ENCODE results near the gene ALG12.

The ALG12 gene

DNA sequence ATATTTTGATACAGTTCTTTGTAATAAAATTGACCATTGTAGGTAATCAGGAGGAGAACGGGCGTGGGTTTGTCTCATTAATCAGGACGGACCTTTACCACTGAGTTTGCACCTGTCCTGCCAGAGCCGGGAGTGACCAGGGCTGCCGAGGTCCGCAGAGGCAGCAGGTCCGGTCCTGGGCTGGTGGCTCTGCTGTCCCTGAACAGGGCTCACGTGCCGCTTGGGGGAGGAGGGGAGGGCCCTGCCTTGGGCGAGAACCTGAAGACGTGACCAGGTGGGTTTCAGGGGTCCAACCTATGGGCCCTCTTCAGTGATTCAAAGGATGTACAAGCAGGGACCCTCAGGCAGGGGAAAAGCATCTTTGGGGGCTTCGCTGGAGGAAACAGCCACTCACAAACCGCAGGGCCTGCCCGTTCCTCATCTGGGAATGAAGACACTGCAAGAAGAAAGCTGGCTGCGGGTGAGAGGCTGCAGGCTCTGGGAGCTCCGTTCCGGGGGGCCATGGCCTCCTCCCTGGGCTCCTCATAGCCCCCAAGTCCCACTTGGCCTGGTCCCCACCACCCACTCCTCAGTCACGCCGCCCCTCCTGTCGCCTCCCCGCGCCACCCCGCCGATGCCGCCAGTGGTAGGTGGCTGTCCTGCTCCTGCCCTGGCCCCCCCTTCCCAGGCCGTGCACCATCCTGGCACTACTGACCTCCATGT, 9.4 kb upstream of the ALG12 start:
- Histone ChIP-seq H3K27ac (replicated peaks; ENCODE audit: low read length) (no peak overlapping the region), H3K4me1 (ENCODE audit: control insufficient read depth in 2 of 2, insufficient read depth in 1 of 2, low read depth in 1 of 2, low read length in 2 of 2) (peaks cover 3 to 5% of the 10 kb centered on the region in 2 donors), H3K14ac (ENCODE audit: low read length) (no peak overlapping the region), H3K79me1 (ENCODE audit: low read depth, low read length) (peaks cover 3% of the 10 kb centered on the region), H2BK5ac (ENCODE audit: low read length) (peak overlapping the region; percentile 66), H2AK5ac (ENCODE audit: low read depth, low read length) (peak overlapping the region; percentile 75), H3K36me3 (replicated peaks in 1 of 2; ENCODE audit: control insufficient read depth in 2 of 2, insufficient read depth in 2 of 2, low read length in 2 of 2) (peaks cover 5 to 6% of the 10 kb centered on the region in 2 donors), H3K23ac (ENCODE audit: low read depth, low read length, poor library complexity) (peak overlapping the region; percentile 80), H2BK120ac (ENCODE audit: low read depth, low read length) (no peak overlapping the region), H2BK12ac (ENCODE audit: low read length) (peak overlapping the region; percentile 58), H2BK15ac (ENCODE audit: low read length) (peak overlapping the region; percentile 75), H3K4ac (ENCODE audit: low read length) (no peak overlapping the region), H3K18ac (ENCODE audit: low read length) (peak overlapping the region; percentile 80), H3K4me3 (ENCODE audit: low read length in 2 of 2) (no peak overlapping the region), H3K9me3 (replicated peaks in 1 of 2; ENCODE audit: control insufficient read depth in 2 of 2, insufficient read depth in 1 of 2, low read depth in 1 of 2, low read length in 2 of 2) (no peaks in the 10 kb centered on the region), H3K27me3 (ENCODE audit: control insufficient read depth in 3 of 3, insufficient read depth in 3 of 3, low read depth in 1 of 3, low read length in 3 of 3) (peaks cover 0 to 12% (median 10%) of the 10 kb centered on the region in 3 experiments), H4K91ac (ENCODE audit: low read depth, low read length, poor library complexity) (peak overlapping the region; percentile 3), H3K9ac (ENCODE audit: low read depth, low read length, poor library complexity) (no peak overlapping the region), H4K8ac (ENCODE audit: low read depth, low read length) (peak overlapping the region; percentile 43), H3K4me2 (ENCODE audit: insufficient read depth, low read length, poor library complexity, severe bottlenecking) (no peak overlapping the region), H2AFZ (ENCODE audit: low read length) (peak overlapping the region; percentile 95)
- no peak for DNase-seq (ENCODE audit: low spot score)
- WGBS, 2 donors (ENCODE audit: extremely low coverage in 2 of 2, insufficient read length in 2 of 2, insufficient replicate concordance in 1 of 2): no CpG with 5 or more reads among the region's 26 CpGs

DNA sequence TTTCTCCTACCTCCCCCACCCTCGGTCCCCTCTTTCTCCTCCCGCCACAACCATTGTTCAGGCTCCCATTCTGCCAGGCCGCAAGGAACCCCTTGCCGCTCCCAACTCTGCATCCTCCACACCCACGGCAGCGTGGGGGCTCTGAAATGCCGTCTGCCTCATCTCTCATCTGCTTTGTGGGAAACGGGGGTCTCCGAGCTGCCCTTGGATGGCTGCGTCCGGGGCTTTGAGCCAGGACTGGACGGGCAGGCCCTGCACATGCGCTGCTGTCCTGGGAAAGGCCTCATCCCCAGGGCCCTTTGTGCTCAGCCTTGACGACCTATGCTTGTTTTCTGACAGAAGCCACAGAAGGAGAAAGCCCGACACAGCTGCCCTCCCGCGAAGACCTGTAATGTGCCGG, 8.7 kb upstream of the ALG12 start:
- Histone ChIP-seq H3K23ac (ENCODE audit: low read depth, low read length, poor library complexity) (no peak overlapping the region), H2BK120ac (ENCODE audit: low read depth, low read length) (no peak overlapping the region), H3K27me3 (ENCODE audit: control insufficient read depth in 3 of 3, insufficient read depth in 3 of 3, low read depth in 1 of 3, low read length in 3 of 3) (peaks cover 0 to 12% (median 10%) of the 10 kb centered on the region in 3 experiments), H2AFZ (ENCODE audit: low read length) (peak overlapping the region; percentile 95), H2BK15ac (ENCODE audit: low read length) (no peak overlapping the region), H3K9ac (ENCODE audit: low read depth, low read length, poor library complexity) (peak overlapping the region; percentile 7), H2AK5ac (ENCODE audit: low read depth, low read length) (no peak overlapping the region), H4K91ac (ENCODE audit: low read depth, low read length, poor library complexity) (no peak overlapping the region), H3K4me2 (ENCODE audit: insufficient read depth, low read length, poor library complexity, severe bottlenecking) (no peak overlapping the region), H3K27ac (replicated peaks; ENCODE audit: low read length) (peak overlapping the region; percentile 36), H2BK5ac (ENCODE audit: low read length) (no peak overlapping the region), H3K9me3 (replicated peaks in 1 of 2; ENCODE audit: control insufficient read depth in 2 of 2, insufficient read depth in 1 of 2, low read depth in 1 of 2, low read length in 2 of 2) (no peaks in the 10 kb centered on the region), H3K4me3 (ENCODE audit: low read length in 2 of 2) (no peak overlapping the region), H3K14ac (ENCODE audit: low read length) (no peak overlapping the region), H3K18ac (ENCODE audit: low read length) (peak overlapping the region; percentile 12), H3K79me1 (ENCODE audit: low read depth, low read length) (peaks cover 3% of the 10 kb centered on the region), H4K8ac (ENCODE audit: low read depth, low read length) (no peak overlapping the region), H3K4me1 (ENCODE audit: control insufficient read depth in 2 of 2, insufficient read depth in 1 of 2, low read depth in 1 of 2, low read length in 2 of 2) (peaks cover 3 to 5% of the 10 kb centered on the region in 2 donors), H3K36me3 (replicated peaks in 1 of 2; ENCODE audit: control insufficient read depth in 2 of 2, insufficient read depth in 2 of 2, low read length in 2 of 2) (peaks cover 5 to 6% of the 10 kb centered on the region in 2 donors), H2BK12ac (ENCODE audit: low read length) (no peak overlapping the region), H3K4ac (ENCODE audit: low read length) (no peak overlapping the region)
- DNase-seq (ENCODE audit: low spot score): no peak
- no CpG with 5 or more reads among the region's 18 CpGs for WGBS, 2 donors (ENCODE audit: extremely low coverage in 2 of 2, insufficient read length in 2 of 2, insufficient replicate concordance in 1 of 2)

DNA sequence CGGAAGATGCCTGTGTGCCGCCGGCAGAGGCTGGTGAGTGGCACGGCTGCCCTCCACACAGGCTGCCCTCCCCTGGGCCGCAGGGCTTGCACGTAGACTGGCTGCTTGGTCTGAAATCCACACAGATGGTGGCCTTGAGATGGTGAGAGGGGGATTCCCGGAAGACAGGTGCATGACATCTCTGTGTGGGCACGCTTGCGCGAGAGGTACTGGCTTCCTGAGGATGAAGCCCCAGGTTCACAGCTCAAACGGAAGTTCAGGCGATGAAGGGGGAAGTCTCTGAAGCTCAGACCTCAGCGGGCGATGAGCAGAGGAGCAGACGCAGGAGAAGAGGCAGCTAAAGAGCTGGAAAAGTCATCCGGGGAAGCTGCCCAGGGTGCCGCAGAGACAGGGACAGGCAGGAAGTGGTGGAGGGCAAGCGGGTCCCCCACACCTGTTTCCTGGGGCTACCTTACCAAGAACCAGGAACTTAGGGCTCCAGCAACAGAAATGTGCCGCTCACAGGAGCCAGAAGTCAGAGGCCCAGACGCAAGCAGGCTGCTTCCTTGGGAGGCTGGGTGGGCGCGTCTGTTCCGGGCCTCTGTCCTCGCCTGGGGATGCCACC, 7.4 kb upstream of the ALG12 start:
- H2AFZ ChIP-seq (ENCODE audit: low read length): no peak overlapping the region
- DNase-seq (ENCODE audit: low spot score): no peak
- no peak overlapping the region for H3K4me3 ChIP-seq (ENCODE audit: low read length in 2 of 2)
- no peak overlapping the region for H3K4me2 ChIP-seq (ENCODE audit: insufficient read depth, low read length, poor library complexity, severe bottlenecking)
- no peak overlapping the region for H3K23ac ChIP-seq (ENCODE audit: low read depth, low read length, poor library complexity)
- no peak overlapping the region for H3K27ac ChIP-seq (replicated peaks; ENCODE audit: low read length)
- peaks cover 0 to 3% of the 10 kb centered on the region in 2 donors for H3K9me3 ChIP-seq (replicated peaks in 1 of 2; ENCODE audit: control insufficient read depth in 2 of 2, insufficient read depth in 1 of 2, low read depth in 1 of 2, low read length in 2 of 2)
- H2BK12ac ChIP-seq (ENCODE audit: low read length): peak overlapping the region; percentile 10
- peaks cover 3% of the 10 kb centered on the region for H3K79me1 ChIP-seq (ENCODE audit: low read depth, low read length)
- H3K14ac ChIP-seq (ENCODE audit: low read length): no peak overlapping the region
- H2BK120ac ChIP-seq (ENCODE audit: low read depth, low read length): no peak overlapping the region
- H4K8ac ChIP-seq (ENCODE audit: low read depth, low read length): no peak overlapping the region
- H3K18ac ChIP-seq (ENCODE audit: low read length): no peak overlapping the region
- peaks cover 0 to 10% (median 10%) of the 10 kb centered on the region in 3 experiments for H3K27me3 ChIP-seq (ENCODE audit: control insufficient read depth in 3 of 3, insufficient read depth in 3 of 3, low read depth in 1 of 3, low read length in 3 of 3)
- H3K4me1 ChIP-seq (ENCODE audit: control insufficient read depth in 2 of 2, insufficient read depth in 1 of 2, low read depth in 1 of 2, low read length in 2 of 2): peaks cover 3 to 5% of the 10 kb centered on the region in 2 donors
- no peak overlapping the region for H2BK5ac ChIP-seq (ENCODE audit: low read length)
- H4K91ac ChIP-seq (ENCODE audit: low read depth, low read length, poor library complexity): no peak overlapping the region
- WGBS, 2 donors (ENCODE audit: extremely low coverage in 2 of 2, insufficient read length in 2 of 2, insufficient replicate concordance in 1 of 2): no CpG with 5 or more reads among the region's 24 CpGs
- H2BK15ac ChIP-seq (ENCODE audit: low read length): no peak overlapping the region
- peak overlapping the region; percentile 24 for H2AK5ac ChIP-seq (ENCODE audit: low read depth, low read length)
- no peak overlapping the region for H3K9ac ChIP-seq (ENCODE audit: low read depth, low read length, poor library complexity)
- H3K36me3 ChIP-seq (replicated peaks in 1 of 2; ENCODE audit: control insufficient read depth in 2 of 2, insufficient read depth in 2 of 2, low read length in 2 of 2): peaks cover 12 to 14% of the 10 kb centered on the region in 2 donors
- H3K4ac ChIP-seq (ENCODE audit: low read length): no peak overlapping the region

DNA sequence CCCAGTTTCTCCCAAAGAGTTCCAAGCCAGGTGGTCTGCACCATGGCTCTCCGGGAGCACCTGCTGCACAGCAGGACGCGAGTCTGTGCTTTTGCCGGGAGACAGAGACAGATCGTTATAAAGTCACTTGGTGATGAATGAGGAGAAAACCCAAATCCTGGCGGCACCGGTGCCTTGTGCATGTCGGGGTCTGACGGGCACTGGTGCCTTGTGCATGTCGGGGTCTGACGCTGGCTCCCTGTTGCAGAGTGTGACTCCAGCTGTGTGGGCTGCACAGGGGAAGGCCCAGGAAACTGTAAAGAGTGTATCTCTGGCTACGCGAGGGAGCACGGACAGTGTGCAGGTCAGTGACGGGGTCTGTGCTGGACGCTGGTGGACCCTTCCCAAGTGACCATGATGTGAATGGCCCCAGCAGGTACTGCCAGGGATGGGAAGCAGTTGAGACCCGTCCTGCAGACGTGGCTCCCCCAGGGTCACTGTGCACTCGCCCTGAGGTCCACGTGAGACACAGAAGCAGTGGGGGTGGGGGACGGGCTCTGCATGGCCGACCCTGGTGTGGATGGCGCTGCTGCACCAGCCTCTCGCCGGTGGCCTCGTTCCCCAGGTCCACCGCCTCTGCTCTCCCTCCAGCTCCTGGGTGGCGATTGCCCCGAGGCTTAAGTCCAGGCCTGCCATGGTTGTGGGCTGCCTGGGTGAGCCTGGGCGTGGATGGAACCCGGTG, 6.0 kb upstream of the ALG12 start:
- Histone ChIP-seq H3K4me1 (ENCODE audit: control insufficient read depth in 2 of 2, insufficient read depth in 1 of 2, low read depth in 1 of 2, low read length in 2 of 2) (peaks cover 2 to 5% of the 10 kb centered on the region in 2 donors), H3K23ac (ENCODE audit: low read depth, low read length, poor library complexity) (no peak overlapping the region), H2BK15ac (ENCODE audit: low read length) (no peak overlapping the region), H3K79me1 (ENCODE audit: low read depth, low read length) (peaks cover 3% of the 10 kb centered on the region), H2BK12ac (ENCODE audit: low read length) (no peak overlapping the region), H4K91ac (ENCODE audit: low read depth, low read length, poor library complexity) (no peak overlapping the region), H2BK5ac (ENCODE audit: low read length) (no peak overlapping the region), H4K8ac (ENCODE audit: low read depth, low read length) (no peak overlapping the region), H3K27me3 (ENCODE audit: control insufficient read depth in 3 of 3, insufficient read depth in 3 of 3, low read depth in 1 of 3, low read length in 3 of 3) (no peaks in the 10 kb centered on the region), H3K9me3 (replicated peaks in 1 of 2; ENCODE audit: control insufficient read depth in 2 of 2, insufficient read depth in 1 of 2, low read depth in 1 of 2, low read length in 2 of 2) (peaks cover 0 to 3% of the 10 kb centered on the region in 2 donors), H3K18ac (ENCODE audit: low read length) (peak overlapping the region; percentile 22), H2BK120ac (ENCODE audit: low read depth, low read length) (no peak overlapping the region), H3K9ac (ENCODE audit: low read depth, low read length, poor library complexity) (no peak overlapping the region), H3K36me3 (replicated peaks in 1 of 2; ENCODE audit: control insufficient read depth in 2 of 2, insufficient read depth in 2 of 2, low read length in 2 of 2) (peaks cover 18% of the 10 kb centered on the region in 2 donors), H3K4ac (ENCODE audit: low read length) (no peak overlapping the region), H3K4me3 (ENCODE audit: low read length in 2 of 2) (no peak overlapping the region), H3K27ac (replicated peaks; ENCODE audit: low read length) (no peak overlapping the region), H2AFZ (ENCODE audit: low read length) (no peak overlapping the region), H2AK5ac (ENCODE audit: low read depth, low read length) (peak overlapping the region; percentile 74), H3K14ac (ENCODE audit: low read length) (peak overlapping the region; percentile 27), H3K4me2 (ENCODE audit: insufficient read depth, low read length, poor library complexity, severe bottlenecking) (no peak overlapping the region)
- DNase-seq (ENCODE audit: low spot score): no peak
- no CpG with 5 or more reads among the region's 31 CpGs for WGBS, 2 donors (ENCODE audit: extremely low coverage in 2 of 2, insufficient read length in 2 of 2, insufficient replicate concordance in 1 of 2)
